Upper lobe of right lung (tissue), 1 donor: ENCODE results near the gene ITPR2. TPM values are rescaled to one million over a fixed set of nuclear protein-coding genes. Genes with fewer than 3 reads are reported as not detected.

Experiments
- ATAC-seq: fragments of 200-7000 bp; cut with Tn5 transposase; one replicate; pipeline ENCODE4 v1.9.1; 2020; ENCODE audit warnings: mild to moderate bottlenecking, moderate library complexity
- DNase-seq: peaks from one replicate; pipeline ENCODE4 v3.0.0-alpha.2; 2020
- H3K27ac ChIP-seq: fragments of 200-600 bp; one replicate; pipeline ENCODE4 v1.8.0; 2022
- H3K27me3 ChIP-seq: fragments of 200-600 bp; one replicate; pipeline ENCODE4 v1.8.0; 2022; ENCODE audit warnings: mild to moderate bottlenecking
- H3K36me3 ChIP-seq: fragments of 200-600 bp; one replicate; pipeline ENCODE4 v1.8.0; 2022
- H3K4me1 ChIP-seq: fragments of 200-600 bp; one replicate; pipeline ENCODE4 v1.8.0; 2022
- H3K4me3 ChIP-seq: fragments of 200-600 bp; one replicate; pipeline ENCODE4 v1.8.0; 2022; ENCODE audit warnings: mild to moderate bottlenecking
- H3K9me3 ChIP-seq: fragments of 200-600 bp; one replicate; pipeline ENCODE4 v1.8.0; 2022
- CTCF ChIP-seq: fragments of 200-600 bp; IDR thresholded peaks from one replicate; pipeline ENCODE4 v1.8.0; 2022; ENCODE audit warnings: antibody characterized with exemption
- intact Hi-C: fragments of 100-400 bp; cut with DNase I; formaldehyde crosslinking; loops from one replicate; pipeline ENCODE4 v1.11.0; 2022
- total RNA-seq: library from RNA; stranded (reverse); fragmentation: NEBNext Ultra II Directional; extraction: Animal tissue kit (Norgen Biotek cat#: 25700); gene quantifications from one replicate; pipeline ENCODE4 v1.2.1, GENCODE V29; 2021
- donor health status: DM: no; HTN: yes; CAD: no; lungs with severe emphysema.

The ITPR2 gene
- total RNA-seq, 1 donor from 2014 or later, result 50.8 TPM

GRCh38 chr12:26661399-26661798 is 171.6 kb downstream of the ITPR2 start:
- DNase-seq, result no peak
- intact Hi-C loops, result no loop called here
- H3K36me3 ChIP-seq, result peaks cover 44% of the 10 kb centered on the region
- H3K27ac ChIP-seq, result no peak overlapping the region
- no peak for TF ChIP-seq CTCF
- H3K27me3 ChIP-seq, result no peaks in the 10 kb centered on the region
- H3K4me3 ChIP-seq, result no peak overlapping the region
- no peak for ATAC-seq
- no peaks in the 10 kb centered on the region for H3K9me3 ChIP-seq
- no peaks in the 10 kb centered on the region for H3K4me1 ChIP-seq

GRCh38 chr12:26659930-26660329 is 173.1 kb downstream of the ITPR2 start:
- intact Hi-C loops, result loop anchor here (10.0 kb wide), 1 partner anchor 555 kb away; no protein-coding TSS in a partner anchor
- ATAC-seq, result no peak
- no peaks in the 10 kb centered on the region for H3K4me1 ChIP-seq
- H3K36me3 ChIP-seq, result peaks cover 51% of the 10 kb centered on the region
- no peaks in the 10 kb centered on the region for H3K27me3 ChIP-seq
- no peak overlapping the region for H3K27ac ChIP-seq
- no peak for DNase-seq
- no peaks in the 10 kb centered on the region for H3K9me3 ChIP-seq
- no peak overlapping the region for H3K4me3 ChIP-seq
- TF ChIP-seq CTCF, result no peak

- H3K4me1 ChIP-seq, result no peaks in the 10 kb centered on the region
- H3K27ac ChIP-seq, result no peak overlapping the region
- H3K36me3 ChIP-seq, result peaks cover 60% of the 10 kb centered on the region
- DNase-seq (no peak), ATAC-seq (no peak)
- no peak overlapping the region for H3K4me3 ChIP-seq
- intact Hi-C loops, result loop anchor here (10.0 kb wide), 1 partner anchor 554 kb away; no protein-coding TSS in a partner anchor
- no peaks in the 10 kb centered on the region for H3K27me3 ChIP-seq
- no peak for TF ChIP-seq CTCF
- no peaks in the 10 kb centered on the region for H3K9me3 ChIP-seq
Measured at GRCh38 chr12:26658991-26659390, 174.0 kb downstream of the ITPR2 start.

GRCh38 chr12:26654623-26655022 is 178.4 kb downstream of the ITPR2 start:
- Histone ChIP-seq H3K4me3 (no peak overlapping the region), H3K4me1 (no peaks in the 10 kb centered on the region), H3K27me3 (no peaks in the 10 kb centered on the region), H3K36me3 (peaks cover 58% of the 10 kb centered on the region), H3K9me3 (no peaks in the 10 kb centered on the region), H3K27ac (no peak overlapping the region)
- DNase-seq (no peak), ATAC-seq (no peak)
- no peak for TF ChIP-seq CTCF
- intact Hi-C loops, result loop anchor here (10.0 kb wide), 1 partner anchor 550 kb away; no protein-coding TSS in a partner anchor

GRCh38 chr12:26651566-26652188 is 181.3 kb downstream of the ITPR2 start:
- ATAC-seq, result peak; percentile 85
- Histone ChIP-seq H3K27ac (no peak overlapping the region), H3K36me3 (peaks cover 34% of the 10 kb centered on the region), H3K9me3 (no peaks in the 10 kb centered on the region), H3K4me3 (no peak overlapping the region), H3K4me1 (no peaks in the 10 kb centered on the region), H3K27me3 (no peaks in the 10 kb centered on the region)
- intact Hi-C loops, result loop anchor here (10.0 kb wide), 1 partner anchor 547 kb away; no protein-coding TSS in a partner anchor
- TF ChIP-seq CTCF, result peak; percentile 70
- no peak for DNase-seq
